ENCODE data around the gene CD247.

GRCh38 chr1:167456524-167456923 is 61.8 kb downstream of the CD247 start:
- TF ChIP-seq POLR2AphosphoS5 (IDR thresholded peaks at IDR 0.05; ENCODE audit: low read depth, low read length): no peak
- no peak for TF ChIP-seq POLR2A (IDR thresholded peaks at IDR 0.05; ENCODE audit: low read depth, low read length)
- TF ChIP-seq TAF1 (IDR thresholded peaks at IDR 0.05; ENCODE audit: low read depth, low read length): no peak
- no peak for TF ChIP-seq SPI1 (IDR thresholded peaks at IDR 0.05; ENCODE audit: low read depth, low read length)
- no peak for TF ChIP-seq PAX5 (IDR thresholded peaks at IDR 0.05; ENCODE audit: insufficient read depth, low read length, severe bottlenecking)
- TF ChIP-seq POU2F2 (IDR thresholded peaks at IDR 0.05; ENCODE audit: low read depth, low read length): no peak

Data from GM12891 (cell line).